ENCODE results near the gene FANCM. TPM values are rescaled to one million over a fixed set of nuclear protein-coding genes. Genes with fewer than 3 reads are reported as not detected.
"Not testable (repeated sequence)": the region's sequence is repeated elsewhere in the genome, so short reads cannot be mapped to it uniquely, and the experiment has no call there.

FANCM gene
- total and polyA plus RNA-seq, 2 donors (not counting 3 experiments of a cell fraction or from before 2014, with no cell fraction given): 2.2 to 13.7 TPM

DNA sequence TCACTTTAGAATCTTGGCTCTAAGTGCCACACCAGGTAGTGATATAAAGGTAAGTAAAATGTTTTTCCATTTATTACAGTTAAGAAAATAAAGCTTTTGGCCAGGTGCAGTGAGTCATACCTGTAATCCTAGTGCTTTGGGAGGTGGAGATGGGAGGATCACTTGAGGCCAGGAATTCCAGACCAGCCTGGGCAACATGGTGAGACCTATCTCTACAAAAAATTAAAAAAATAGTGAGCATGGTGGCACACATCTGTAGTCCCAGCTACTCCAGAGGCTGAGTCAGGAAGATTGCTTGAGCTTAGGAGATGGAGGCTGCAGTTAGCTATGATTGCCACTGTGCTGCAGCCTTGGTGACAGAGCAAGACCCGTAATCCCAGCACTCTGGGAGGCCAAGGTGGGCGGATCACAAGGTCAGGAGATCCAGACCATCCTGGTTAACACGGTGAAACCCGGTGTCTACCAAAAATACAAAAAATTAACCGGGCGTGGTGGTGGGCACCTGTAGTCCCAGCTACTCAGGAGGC lies 5.0 kb downstream of the FANCM start:
- no peak overlapping the region for H3K9ac ChIP-seq (replicated peaks; ENCODE audit: extremely low read depth, insufficient read depth, low read length)
- DNase-seq (ENCODE audit: low read depth, low spot score): no peak
- dilution Hi-C loops (cut with MboI; ENCODE audit: extremely low pct_ligation_motif_present, low sequenced_read_pairs): no loop called here
- no peaks in the 10 kb centered on the region for H3K36me3 ChIP-seq (ENCODE audit: control insufficient read depth in 2 of 2, extremely low read depth in 1 of 2, insufficient read depth in 2 of 2, low read length in 2 of 2)
- no peaks in the 10 kb centered on the region for H3K9me3 ChIP-seq (replicated peaks; ENCODE audit: control insufficient read depth, insufficient read depth, low read length)
- CTCF ChIA-PET: interaction anchor here (0.8 to 2.0 kb wide), 4 partner anchors 9 to 227 kb away, joined by 3 to 7 read pairs (median 4); no protein-coding TSS in a partner anchor
- peaks cover 42% of the 10 kb centered on the region for H3K79me2 ChIP-seq (ENCODE audit: control insufficient read depth, insufficient read depth, low read length)
- H3K4me2 ChIP-seq (ENCODE audit: insufficient read depth, low read length): no peak overlapping the region
- TF ChIP-seq POLR2AphosphoS5 (IDR thresholded peaks at IDR 0.05; ENCODE audit: insufficient read depth, low read depth, low read length) (no peak), GATA2 (IDR thresholded peaks at IDR 0.05; ENCODE audit: insufficient read depth, insufficient read length, low read depth, low read length) (no peak), JUN (IDR thresholded peaks at IDR 0.05; ENCODE audit: borderline replicate concordance, insufficient read depth, insufficient read length, low read depth) (no peak), EZH2 (IDR thresholded peaks at IDR 0.05; ENCODE audit: borderline replicate concordance, low read depth, low read length, severe bottlenecking) (no peak), MYC (IDR thresholded peaks at IDR 0.05; ENCODE audit: low read depth, low read length) (no peak), POLR2A (IDR thresholded peaks at IDR 0.05; ENCODE audit: low read depth, low read length) (no peak), FOS (IDR thresholded peaks at IDR 0.05; ENCODE audit: borderline replicate concordance, insufficient read depth, low read length) (no peak)
- TF ChIP-seq, protein P1, sequence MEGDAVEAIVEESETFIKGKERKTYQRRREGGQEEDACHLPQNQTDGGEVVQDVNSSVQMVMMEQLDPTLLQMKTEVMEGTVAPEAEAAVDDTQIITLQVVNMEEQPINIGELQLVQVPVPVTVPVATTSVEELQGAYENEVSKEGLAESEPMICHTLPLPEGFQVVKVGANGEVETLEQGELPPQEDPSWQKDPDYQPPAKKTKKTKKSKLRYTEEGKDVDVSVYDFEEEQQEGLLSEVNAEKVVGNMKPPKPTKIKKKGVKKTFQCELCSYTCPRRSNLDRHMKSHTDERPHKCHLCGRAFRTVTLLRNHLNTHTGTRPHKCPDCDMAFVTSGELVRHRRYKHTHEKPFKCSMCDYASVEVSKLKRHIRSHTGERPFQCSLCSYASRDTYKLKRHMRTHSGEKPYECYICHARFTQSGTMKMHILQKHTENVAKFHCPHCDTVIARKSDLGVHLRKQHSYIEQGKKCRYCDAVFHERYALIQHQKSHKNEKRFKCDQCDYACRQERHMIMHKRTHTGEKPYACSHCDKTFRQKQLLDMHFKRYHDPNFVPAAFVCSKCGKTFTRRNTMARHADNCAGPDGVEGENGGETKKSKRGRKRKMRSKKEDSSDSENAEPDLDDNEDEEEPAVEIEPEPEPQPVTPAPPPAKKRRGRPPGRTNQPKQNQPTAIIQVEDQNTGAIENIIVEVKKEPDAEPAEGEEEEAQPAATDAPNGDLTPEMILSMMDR (IDR thresholded peaks at IDR 0.05; ENCODE audit: extremely low read depth in 1 of 2, insufficient read depth in 1 of 2, low read depth in 1 of 2, low read length in 2 of 2): no peak
- TF ChIP-seq, protein P2, sequence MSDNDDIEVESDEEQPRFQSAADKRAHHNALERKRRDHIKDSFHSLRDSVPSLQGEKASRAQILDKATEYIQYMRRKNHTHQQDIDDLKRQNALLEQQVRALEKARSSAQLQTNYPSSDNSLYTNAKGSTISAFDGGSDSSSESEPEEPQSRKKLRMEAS (IDR thresholded peaks at IDR 0.05; ENCODE audit: insufficient read depth, insufficient read length): no peak
- H4K20me1 ChIP-seq (replicated peaks; ENCODE audit: control insufficient read depth, extremely low read depth, insufficient read depth, low read length): no peaks in the 10 kb centered on the region
- BruUV-seq (replicated peaks): no TSS peak
- no peak overlapping the region for H3K27ac ChIP-seq (ENCODE audit: insufficient read depth, low read depth, low read length)
- intact Hi-C loops (cut with micrococcal nuclease): no loop called here
- H3K4me1 ChIP-seq (ENCODE audit: control insufficient read depth, extremely low read depth, insufficient read depth, low read length): peaks cover 14% of the 10 kb centered on the region
- no peak overlapping the region for H3K4me3 ChIP-seq (replicated peaks in 1 of 3; ENCODE audit: insufficient read depth in 1 of 3, low read depth in 1 of 3, low read length in 3 of 3)
- POLR2A ChIA-PET: no interaction called here
- no peaks in the 10 kb centered on the region for H3K9me1 ChIP-seq (replicated peaks; ENCODE audit: control insufficient read depth, extremely low read depth, insufficient read depth, low read length)
- no peak overlapping the region for H2AFZ ChIP-seq (ENCODE audit: low read depth, low read length)
- FAIRE-seq: no peak
- H3K27me3 ChIP-seq (ENCODE audit: control insufficient read depth in 2 of 2, insufficient read depth in 2 of 2, low read length in 2 of 2): no peaks in the 10 kb centered on the region

DNA sequence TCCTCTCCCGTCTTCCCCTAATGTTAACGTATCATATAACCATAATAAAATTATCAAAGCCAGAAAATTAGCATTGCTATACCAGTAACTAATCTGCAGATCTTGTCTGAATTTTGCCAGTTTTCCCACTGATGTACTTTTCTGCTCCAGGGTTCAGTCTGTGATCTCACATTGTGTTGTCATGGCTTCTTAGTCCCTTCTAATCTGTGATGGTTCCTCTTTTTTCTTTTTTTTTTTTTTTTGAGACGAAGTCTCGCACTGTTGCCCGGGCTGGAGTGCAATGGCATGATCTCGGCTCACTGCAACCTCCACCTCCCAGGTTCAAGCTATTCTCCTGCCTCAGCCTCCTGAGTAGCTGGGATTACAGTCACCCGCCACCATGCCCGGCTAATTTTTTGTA lies 6.4 kb downstream of the FANCM start:
- FAIRE-seq; BruUV-seq (replicated peaks); dilution Hi-C loops (cut with MboI; ENCODE audit: extremely low pct_ligation_motif_present, low sequenced_read_pairs): not testable (repeated sequence)

More for the DNA sequence above, 6.4 kb downstream of the FANCM start:
- H3K27me3 ChIP-seq (ENCODE audit: control insufficient read depth in 2 of 2, insufficient read depth in 2 of 2, low read length in 2 of 2); H3K9me3 ChIP-seq (replicated peaks; ENCODE audit: control insufficient read depth, insufficient read depth, low read length); H4K20me1 ChIP-seq (replicated peaks; ENCODE audit: control insufficient read depth, extremely low read depth, insufficient read depth, low read length); intact Hi-C loops (cut with micrococcal nuclease); H3K4me3 ChIP-seq (replicated peaks in 1 of 3; ENCODE audit: insufficient read depth in 1 of 3, low read depth in 1 of 3, low read length in 3 of 3); H3K4me1 ChIP-seq (ENCODE audit: control insufficient read depth, extremely low read depth, insufficient read depth, low read length); H3K36me3 ChIP-seq (ENCODE audit: control insufficient read depth in 2 of 2, extremely low read depth in 1 of 2, insufficient read depth in 2 of 2, low read length in 2 of 2); H3K9me1 ChIP-seq (replicated peaks; ENCODE audit: control insufficient read depth, extremely low read depth, insufficient read depth, low read length); H3K9ac ChIP-seq (replicated peaks; ENCODE audit: extremely low read depth, insufficient read depth, low read length); H3K4me2 ChIP-seq (ENCODE audit: insufficient read depth, low read length); H3K27ac ChIP-seq (ENCODE audit: insufficient read depth, low read depth, low read length); POLR2A ChIA-PET; CTCF ChIA-PET; H2AFZ ChIP-seq (ENCODE audit: low read depth, low read length); DNase-seq (ENCODE audit: low read depth, low spot score): not testable (repeated sequence)
- peaks cover 33% of the 10 kb centered on the region for H3K79me2 ChIP-seq (ENCODE audit: control insufficient read depth, insufficient read depth, low read length)
